SU-DHL-6 (cell line): Measurements from ENCODE around the gene TNFAIP8.

Source experiments
- H2AFZ ChIP-seq: fragments of 200-600 bp; sonication (generic); 2 replicates; pipeline ENCODE4 v1.6.1; 2014; ENCODE audit warnings: low read depth, mild to moderate bottlenecking, moderate library complexity, mixed read lengths, antibody characterized with exemption, low read length; ENCODE audit not compliant: severe bottlenecking
- H3F3A ChIP-seq: fragments of 200-600 bp; shearing (Covaris generic); 2 replicates; pipeline ENCODE4 v1.6.0; 2016; ENCODE audit warnings: antibody characterized with exemption, mild to moderate bottlenecking; ENCODE audit not compliant: insufficient read depth
- H3K27ac ChIP-seq: fragments of 200-600 bp; sonication (generic); 2 replicates; pipeline ENCODE4 v1.5.1; 2016; ENCODE audit warnings: low read depth, mild to moderate bottlenecking, low read length, moderate library complexity, mixed read lengths
- H3K27me3 ChIP-seq: fragments of 200-600 bp; sonication (generic), shearing (Covaris generic); 2 replicates; pipeline ENCODE4 v1.6.0; 2014; ENCODE audit warnings: mild to moderate bottlenecking, low read length
- H3K36me3 ChIP-seq: fragments of 200-600 bp; sonication (generic); 2 replicates; pipeline ENCODE4 v1.6.1; 2014; ENCODE audit warnings: mild to moderate bottlenecking, low read length, mixed read lengths
- H3K4me2 ChIP-seq: fragments of 300-600, 200-600 bp; shearing (Covaris generic), sonication (generic); 2 replicates; pipeline ENCODE4 v1.6.0; 2014; ENCODE audit warnings: low read length, low read depth, mild to moderate bottlenecking; ENCODE audit not compliant: poor library complexity, severe bottlenecking
- H3K4me3 ChIP-seq: fragments of 200-600 bp; sonication (generic); 2 replicates; pipeline ENCODE4 v1.5.1; 2014; ENCODE audit warnings: antibody characterized with exemption, low read length, mild to moderate bottlenecking, mixed read lengths; ENCODE audit not compliant: insufficient read depth, poor library complexity, severe bottlenecking
- H3K79me2 ChIP-seq: fragments of 200-600 bp; sonication (generic); 2 replicates; pipeline ENCODE4 v1.6.1; 2014; ENCODE audit warnings: mild to moderate bottlenecking, low read length, moderate library complexity; ENCODE audit not compliant: insufficient read depth
- H3K9ac ChIP-seq: fragments of 200-600 bp; sonication (generic); 2 replicates; pipeline ENCODE4 v1.7.0; 2014; ENCODE audit warnings: mild to moderate bottlenecking, low read length
- H3K9me2 ChIP-seq: fragments of 200-600 bp; sonication (generic); replicated peaks from 2 replicates; pipeline ENCODE4 v1.6.1; 2014; ENCODE audit warnings: low read length; ENCODE audit not compliant: insufficient read depth
- H3K9me3 ChIP-seq: fragments of 200-600 bp; sonication (generic); 2 replicates; pipeline ENCODE4 v1.6.1; 2014; ENCODE audit warnings: low read length, mixed read lengths; ENCODE audit not compliant: insufficient read depth
- H4K20me1 ChIP-seq: fragments of 200-600 bp; sonication (generic); 2 replicates; pipeline ENCODE4 v1.6.1; 2014; ENCODE audit warnings: low read depth, mild to moderate bottlenecking, antibody characterized with exemption, low read length, moderate library complexity, mixed read lengths
- CTCF ChIP-seq: fragments of 200-600 bp; sonication (generic); IDR thresholded peaks from one replicate; pipeline ENCODE4 v1.5.1; 2017; ENCODE audit warnings: antibody characterized with exemption, mild to moderate bottlenecking, low read length, moderate library complexity; ENCODE audit not compliant: insufficient read depth, poor library complexity, severe bottlenecking
- EZH2phosphoT487 ChIP-seq: fragments of 200-600 bp; sonication (generic), shearing (Covaris generic); conservative IDR thresholded peaks from 2 replicates; pipeline ENCODE4 v1.6.1; 2018; ENCODE audit warnings: mild to moderate bottlenecking, antibody characterized with exemption, low read length, moderate library complexity, mixed read lengths

The TNFAIP8 gene

GRCh38 chr5:119390404-119390803, 34.6 kb downstream of the TNFAIP8 start:
- Histone ChIP-seq H3K4me2 (peak overlapping the region; percentile 18), H3K36me3 (peaks cover 36% of the 10 kb centered on the region)
- TF ChIP-seq CTCF (no peak), EZH2phosphoT487 (no peak)

GRCh38 chr5:119393201-119393691, 37.4 kb downstream of the TNFAIP8 start:
- TF ChIP-seq CTCF (no peak), EZH2phosphoT487 (no peak)
- H2AFZ ChIP-seq = no peak overlapping the region
- H3K9me2 ChIP-seq = no peaks in the 10 kb centered on the region
- H3K27me3 ChIP-seq = no peaks in the 10 kb centered on the region
- H3K79me2 ChIP-seq = peaks cover 68% of the 10 kb centered on the region
- no peak overlapping the region for H3K4me3 ChIP-seq
- peaks cover 24% of the 10 kb centered on the region for H3K36me3 ChIP-seq
- peaks cover 37% of the 10 kb centered on the region for H3F3A ChIP-seq
- no peaks in the 10 kb centered on the region for H3K9me3 ChIP-seq
- no peak overlapping the region for H3K4me2 ChIP-seq
- no peak overlapping the region; the same call in 1 of the 2 replicates for H3K27ac ChIP-seq
- H4K20me1 ChIP-seq = peaks cover 16% of the 10 kb centered on the region
- H3K9ac ChIP-seq = no peak overlapping the region

More at GRCh38 chr5:119390404-119390803, 34.6 kb downstream of the TNFAIP8 start:
- Histone ChIP-seq H3K9me2 (no peaks in the 10 kb centered on the region), H2AFZ (no peak overlapping the region), H3K79me2 (peaks cover 95% of the 10 kb centered on the region), H3K9ac (no peak overlapping the region), H3K9me3 (no peaks in the 10 kb centered on the region), H3F3A (peaks cover 24% of the 10 kb centered on the region), H3K4me3 (no peak overlapping the region), H3K27ac (peak overlapping the region; percentile 27; the same call in 1 of the 2 replicates), H3K27me3 (no peaks in the 10 kb centered on the region), H4K20me1 (peaks cover 35% of the 10 kb centered on the region)

GRCh38 chr5:119393746-119394145, 37.9 kb downstream of the TNFAIP8 start:
- Histone ChIP-seq H3K9ac (no peak overlapping the region), H3K4me2 (no peak overlapping the region), H3K27ac (no peak overlapping the region; the same call in 1 of the 2 replicates), H3K9me3 (no peaks in the 10 kb centered on the region), H3F3A (peaks cover 39% of the 10 kb centered on the region), H3K27me3 (no peaks in the 10 kb centered on the region), H2AFZ (no peak overlapping the region), H3K36me3 (peaks cover 24% of the 10 kb centered on the region), H3K9me2 (no peaks in the 10 kb centered on the region), H3K79me2 (peaks cover 63% of the 10 kb centered on the region), H3K4me3 (no peak overlapping the region), H4K20me1 (peaks cover 15% of the 10 kb centered on the region)
- TF ChIP-seq EZH2phosphoT487 (no peak), CTCF (no peak)
